ENCODE results near the gene COX5A.
A peak's percentile ranks its signal among the peaks of the same experiment; 100 is the strongest.

Gene COX5A

DNA sequence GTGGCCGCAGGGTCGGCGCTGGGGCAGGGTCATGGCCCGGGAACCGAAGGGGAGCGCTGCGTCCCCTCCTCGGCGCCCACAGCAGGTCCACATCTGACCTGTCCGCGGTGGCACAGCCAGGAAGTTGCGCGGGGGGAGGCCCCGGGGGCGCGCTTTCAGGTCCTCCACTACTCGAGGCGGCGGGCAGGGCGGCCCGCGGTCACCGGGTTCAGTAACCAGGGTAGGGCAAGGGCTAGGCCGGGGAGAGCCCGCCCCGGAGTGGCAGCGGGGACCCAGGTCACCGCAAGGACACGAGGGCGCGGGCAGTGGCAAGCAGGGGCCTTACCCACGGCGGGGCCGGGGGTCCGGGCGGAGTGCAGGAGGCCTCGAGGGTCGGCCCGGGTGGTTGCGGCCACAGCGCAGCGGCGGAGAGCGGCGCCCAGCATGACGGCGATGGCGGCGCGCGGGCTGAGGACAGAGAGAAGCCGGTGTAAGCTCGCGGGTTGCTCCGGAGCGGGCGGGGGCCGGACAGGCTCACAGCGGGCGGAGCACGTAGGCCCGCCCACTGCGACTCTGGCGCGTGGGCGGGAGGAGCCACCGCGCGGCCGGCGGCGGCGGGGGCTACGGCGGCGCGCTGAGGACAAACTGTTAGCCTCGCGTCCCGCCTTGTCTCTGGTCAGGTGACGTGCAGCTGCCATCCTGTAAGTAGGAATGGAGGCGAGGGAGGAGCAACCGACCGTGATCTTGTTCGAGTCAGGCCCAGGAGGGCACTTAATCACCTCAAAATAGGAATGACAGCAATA lies at the start of gene COX5A:
Gene COX5A (minus strand): TSS at position 484 of the 782 bp plus-strand sequence. CDS start 59 bp downstream, at position 425.
- peak; percentile 64 for DNase-seq

DNA sequence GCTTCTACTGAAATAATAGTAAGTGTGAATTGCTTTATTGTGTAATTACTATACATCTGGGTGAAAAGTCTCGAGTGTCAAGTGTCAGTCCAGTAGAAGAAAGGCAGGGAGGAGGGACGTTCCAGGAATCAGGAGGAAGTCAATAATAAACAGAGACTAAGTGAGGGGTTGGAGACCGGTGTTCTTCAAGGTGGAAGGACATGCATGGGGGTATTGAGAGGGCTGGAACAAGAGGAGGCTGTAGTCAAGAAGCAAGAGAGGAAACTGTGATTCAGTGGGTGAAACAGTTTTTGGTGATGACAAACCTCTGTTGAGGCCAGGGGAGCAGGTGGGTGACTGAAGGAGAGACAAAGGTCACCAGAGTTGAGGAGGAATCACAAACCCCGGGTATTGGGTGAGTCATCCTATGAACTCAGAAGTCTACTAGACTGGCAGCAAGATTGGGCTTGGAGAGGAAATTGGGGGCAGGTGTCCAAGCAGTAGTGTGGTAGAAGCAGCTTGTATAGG lies 45.9 kb upstream of the COX5A start:
- DNase-seq, result no peak

DNA sequence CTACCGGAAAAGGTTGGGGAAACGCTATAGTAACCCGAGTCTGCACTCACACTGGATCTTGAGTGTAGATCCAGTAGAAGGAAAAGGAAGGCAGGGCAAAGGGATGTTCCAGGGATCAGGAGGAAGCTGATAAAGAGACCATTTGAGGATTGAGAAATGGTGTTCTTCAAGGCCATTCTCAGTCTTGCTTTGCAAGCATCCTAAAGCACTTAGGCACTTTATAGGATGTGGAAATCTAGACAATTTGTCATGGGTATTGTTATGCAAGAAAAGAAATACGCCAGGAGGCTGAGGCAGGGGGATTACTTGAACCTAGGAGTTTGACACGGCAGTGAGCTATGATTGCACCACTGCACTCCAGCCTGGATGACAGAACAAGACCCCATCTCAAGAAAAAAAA lies 44.3 kb upstream of the COX5A start:
- DNase-seq, result no peak

DNA sequence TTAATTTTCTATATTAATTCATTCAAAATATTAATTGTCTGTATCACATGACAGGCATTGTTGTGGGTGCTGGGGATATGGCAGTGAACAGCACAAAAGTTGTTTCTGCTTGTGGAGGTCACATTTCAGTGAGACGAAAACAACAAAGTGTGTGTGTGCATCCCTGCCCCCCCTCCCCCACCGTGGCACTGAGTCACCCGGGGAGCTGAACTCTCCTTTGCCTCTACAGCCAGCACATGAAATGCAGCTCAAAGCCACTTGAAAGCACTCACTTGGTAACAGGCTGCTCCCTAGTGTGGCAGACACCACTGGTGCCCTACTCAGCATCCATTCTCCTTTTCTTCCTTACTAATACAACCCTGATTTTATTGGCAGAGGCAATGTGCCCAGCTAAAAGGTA lies 40.6 kb upstream of the COX5A start:
- no peak for DNase-seq

DNA sequence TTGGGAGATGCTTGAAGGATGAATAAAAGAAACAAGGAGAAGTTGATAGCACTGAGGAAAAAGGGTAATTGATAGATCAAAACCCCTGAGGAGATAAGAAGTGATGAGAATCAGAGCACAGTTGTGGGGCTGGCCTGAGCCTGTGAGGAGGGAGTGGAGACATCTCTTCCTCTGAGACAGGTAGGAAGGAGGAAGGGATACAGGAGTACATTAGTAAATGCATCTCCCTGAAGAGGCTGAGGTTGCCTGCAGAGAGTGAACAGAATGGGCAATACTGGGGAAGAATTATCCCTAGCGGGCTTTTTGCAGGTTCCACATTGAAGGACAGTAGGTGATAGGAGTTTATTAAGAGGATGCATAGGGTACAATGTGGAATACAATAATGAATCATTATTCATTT lies 40.2 kb upstream of the COX5A start:
- DNase-seq, result no peak

DNA sequence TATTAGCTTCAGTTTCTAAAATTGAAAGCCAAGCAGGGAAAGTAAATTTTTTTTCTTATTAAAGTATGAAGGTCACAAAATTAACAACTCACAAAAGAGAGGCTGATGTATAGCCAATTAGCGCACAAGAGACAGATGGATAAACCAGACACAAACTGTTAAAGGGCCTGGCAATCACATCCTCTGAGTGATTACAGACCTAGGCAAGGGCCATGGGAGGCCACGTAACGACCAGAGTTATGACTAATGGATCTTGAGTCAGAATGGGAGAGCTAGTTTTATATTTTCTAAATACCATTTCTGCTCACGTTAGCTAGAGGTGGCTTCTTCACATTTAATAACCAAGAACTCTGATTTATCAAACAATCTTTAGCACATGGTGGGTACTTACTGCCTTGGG lies 39.7 kb upstream of the COX5A start:
- no peak for DNase-seq

DNA sequence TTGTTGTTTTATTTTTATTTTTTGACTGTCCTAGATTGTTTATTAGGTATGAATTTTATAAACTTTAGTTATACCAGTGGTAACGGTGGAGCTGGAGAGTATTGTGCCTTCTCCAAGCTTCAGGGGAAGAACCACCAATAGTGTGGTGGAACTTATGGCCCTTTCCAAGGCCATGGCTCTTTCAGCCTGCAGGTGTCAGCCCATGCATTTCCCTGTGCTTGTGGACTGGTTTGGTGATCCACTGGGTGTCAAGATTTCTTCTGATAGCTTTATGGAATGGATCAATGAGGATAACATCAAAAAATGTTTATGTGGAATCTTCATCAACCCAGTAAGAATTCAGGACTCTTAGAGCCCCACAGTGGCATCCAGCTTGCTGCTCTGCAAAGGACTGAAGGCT lies 38.3 kb upstream of the COX5A start:
- no peak for DNase-seq

DNA sequence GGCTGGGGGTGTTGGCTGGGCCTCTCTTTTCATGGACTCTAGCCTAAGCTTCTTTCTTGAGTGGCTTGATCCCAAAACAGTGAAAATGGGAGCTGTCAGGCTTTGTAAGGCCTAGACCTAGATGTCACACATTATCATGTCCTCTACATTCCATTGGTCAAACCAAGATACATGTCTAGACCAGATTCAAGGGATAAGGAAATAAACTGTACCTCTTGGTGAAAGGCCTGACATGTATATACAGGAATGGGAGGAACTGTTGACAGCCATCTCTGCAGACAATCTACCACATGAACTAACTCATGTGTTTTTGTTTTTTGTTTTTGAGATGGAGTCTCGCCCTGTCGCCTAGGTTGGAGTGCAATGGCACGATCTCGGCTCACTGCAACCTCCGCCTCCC lies 29.8 kb upstream of the COX5A start:
- no peak for DNase-seq

DNA sequence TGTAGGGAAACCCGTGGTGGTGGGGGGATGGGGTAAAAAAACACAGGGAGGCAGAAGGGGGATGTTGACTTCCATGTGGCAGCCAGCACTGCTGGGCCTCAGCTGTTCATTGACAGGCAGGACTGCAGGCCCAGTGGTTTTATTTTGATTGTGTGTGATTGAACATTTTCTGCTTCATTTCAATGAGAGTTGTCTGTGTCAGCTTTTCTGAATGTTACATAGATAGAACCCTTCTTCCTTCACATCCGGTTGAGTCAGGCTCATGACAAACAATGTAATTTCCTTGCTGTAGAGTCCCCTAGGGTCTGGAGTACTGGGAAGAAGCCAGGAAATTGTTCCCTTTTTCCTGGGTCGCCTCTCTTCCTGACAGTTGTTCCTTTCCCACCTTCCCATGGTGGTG lies 26.9 kb upstream of the COX5A start:
- DNase-seq, result no peak

DNA sequence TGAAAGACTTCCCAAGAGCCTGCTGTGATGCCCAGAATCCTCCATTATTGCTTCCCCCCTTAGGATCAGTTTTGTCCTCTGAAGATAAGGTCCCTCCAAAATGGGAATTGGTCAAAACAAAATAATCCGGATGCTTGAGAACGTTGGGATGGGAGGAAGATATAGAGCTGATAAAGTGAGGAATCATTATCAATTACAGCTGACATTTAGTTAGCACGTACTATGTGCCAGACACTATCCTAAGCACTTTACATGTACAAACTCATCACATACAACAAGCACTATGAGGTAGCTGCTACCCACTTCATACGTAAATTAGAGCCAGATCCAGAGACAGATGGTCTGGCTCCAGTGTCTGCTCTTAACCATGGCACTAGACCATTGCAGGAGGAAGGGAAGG lies 25.3 kb upstream of the COX5A start:
- no peak for DNase-seq

DNA sequence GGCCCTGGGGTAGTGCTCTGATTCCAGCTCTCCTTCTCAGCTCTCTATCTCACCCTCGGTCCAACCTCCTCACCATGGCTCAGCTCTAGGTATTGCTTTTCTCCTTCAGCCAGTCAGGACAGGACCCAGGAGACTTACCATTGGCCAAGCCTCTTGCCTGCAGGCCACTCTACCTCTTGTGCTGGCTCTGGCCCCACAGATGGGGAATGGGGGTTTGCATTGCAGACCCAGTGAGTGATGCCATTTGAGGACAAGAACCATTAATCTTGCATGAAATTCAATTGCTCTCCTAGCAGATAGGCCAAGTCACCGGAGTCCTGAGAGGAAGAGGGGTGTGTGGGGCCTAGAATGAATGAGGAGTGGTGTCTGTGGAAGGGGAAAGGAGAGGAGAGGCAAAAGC lies 24.8 kb upstream of the COX5A start:
- DNase-seq, result no peak

DNA sequence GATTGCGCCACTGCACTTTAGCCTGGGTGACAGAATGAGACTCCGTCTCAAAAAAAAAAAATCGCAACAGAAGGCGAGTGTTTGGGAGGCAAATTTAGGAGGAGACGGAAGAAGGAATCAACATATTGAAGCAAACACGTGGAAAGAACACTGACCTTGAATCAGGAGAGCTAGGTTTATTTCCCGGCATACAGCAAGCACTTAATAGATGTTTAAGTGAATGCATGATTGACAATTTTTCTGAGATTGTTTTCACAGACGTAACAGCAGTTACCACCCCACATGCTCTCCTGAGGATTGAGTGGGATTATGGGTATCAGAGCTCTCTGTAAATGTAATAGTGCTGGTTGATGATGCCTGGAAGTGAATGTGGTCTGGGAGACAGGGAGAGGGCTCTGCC lies 24.3 kb upstream of the COX5A start:
- DNase-seq, result no peak

DNA sequence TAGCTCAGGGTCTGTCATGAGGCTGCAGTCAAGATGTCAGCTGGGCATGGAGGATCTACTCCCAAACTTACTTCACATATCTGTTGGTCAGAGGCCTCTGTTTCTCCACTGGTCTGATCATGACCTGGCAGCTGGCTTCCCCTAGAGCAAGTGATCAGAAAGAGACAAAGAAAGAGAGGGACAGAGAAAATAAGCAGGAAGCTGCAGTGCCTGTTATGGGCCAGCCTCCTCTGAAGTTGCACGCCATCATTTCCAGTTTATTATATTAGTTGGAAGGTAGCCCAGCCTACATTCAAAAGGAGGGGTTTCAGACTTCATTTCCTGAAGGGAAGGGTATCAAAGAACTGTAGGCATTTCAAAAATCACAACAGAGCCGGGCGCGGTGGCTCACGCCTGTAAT lies 23.7 kb upstream of the COX5A start:
- no peak for DNase-seq

DNA sequence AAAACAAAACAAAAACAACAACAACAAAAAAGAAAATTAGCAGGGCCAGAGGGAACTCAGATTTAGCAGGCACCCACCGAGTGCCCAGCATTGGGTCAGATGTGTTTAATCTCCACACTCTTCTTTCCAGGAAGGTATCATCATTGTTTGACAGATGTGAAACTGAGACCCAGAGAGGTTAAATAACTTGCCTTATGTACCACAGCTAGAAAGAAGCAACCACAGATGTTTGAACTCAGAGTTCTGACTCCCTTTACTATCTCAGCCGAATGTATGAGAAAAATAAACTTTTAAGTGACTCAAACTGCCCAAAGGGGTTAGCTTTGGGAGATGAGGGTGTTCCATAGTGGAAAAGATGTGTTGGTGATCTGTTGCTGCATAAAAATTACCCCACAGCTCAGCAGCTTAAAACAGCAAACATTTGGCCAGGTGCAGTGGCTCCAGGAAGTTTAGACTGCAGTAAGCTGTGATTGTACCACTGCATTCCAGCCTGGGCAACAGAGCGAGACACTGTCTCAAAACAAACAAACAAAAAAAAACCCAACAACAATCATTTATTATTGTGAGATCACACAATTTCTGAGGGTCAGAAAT lies 23.2 kb upstream of the COX5A start:
- DNase-seq, result no peak

DNA sequence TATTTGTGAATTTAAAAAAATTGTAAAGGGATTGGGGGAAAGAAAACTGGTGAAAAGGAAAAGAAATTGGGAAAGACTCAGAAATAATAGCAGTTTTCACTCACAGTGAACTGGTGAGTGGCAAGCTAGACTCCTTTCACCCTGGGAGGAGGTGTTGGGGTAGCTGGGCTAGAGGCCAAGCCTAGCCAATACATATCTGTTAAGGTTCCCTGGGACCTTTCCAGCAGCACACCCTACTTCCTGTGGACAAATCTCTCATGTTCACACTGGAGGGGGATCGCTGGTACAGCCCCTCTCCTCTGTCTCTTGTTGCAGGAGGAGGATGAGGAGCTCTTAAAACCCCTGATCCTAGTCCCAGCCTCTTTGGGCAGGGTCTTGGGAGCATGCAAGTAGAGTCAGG lies 22.4 kb upstream of the COX5A start:
- DNase-seq, result no peak

DNA sequence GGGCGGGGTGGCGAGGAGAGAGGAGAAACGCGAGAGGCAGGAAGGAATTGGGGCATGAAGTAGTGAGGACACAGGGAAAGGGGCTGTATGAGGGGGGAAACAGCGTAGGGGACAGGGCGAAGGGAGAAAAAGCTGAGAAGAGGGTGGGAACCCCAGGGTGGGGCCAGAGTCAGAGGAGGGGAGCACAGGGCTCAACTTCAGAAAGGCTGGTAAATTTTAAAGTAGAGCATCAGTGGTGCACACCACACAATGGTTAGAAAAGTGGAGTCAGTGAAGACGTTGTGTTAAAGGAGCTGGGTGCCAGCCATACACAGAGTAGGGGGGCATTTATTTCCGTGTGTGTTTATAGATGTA lies 21.7 kb upstream of the COX5A start:
- DNase-seq, result no peak

DNA sequence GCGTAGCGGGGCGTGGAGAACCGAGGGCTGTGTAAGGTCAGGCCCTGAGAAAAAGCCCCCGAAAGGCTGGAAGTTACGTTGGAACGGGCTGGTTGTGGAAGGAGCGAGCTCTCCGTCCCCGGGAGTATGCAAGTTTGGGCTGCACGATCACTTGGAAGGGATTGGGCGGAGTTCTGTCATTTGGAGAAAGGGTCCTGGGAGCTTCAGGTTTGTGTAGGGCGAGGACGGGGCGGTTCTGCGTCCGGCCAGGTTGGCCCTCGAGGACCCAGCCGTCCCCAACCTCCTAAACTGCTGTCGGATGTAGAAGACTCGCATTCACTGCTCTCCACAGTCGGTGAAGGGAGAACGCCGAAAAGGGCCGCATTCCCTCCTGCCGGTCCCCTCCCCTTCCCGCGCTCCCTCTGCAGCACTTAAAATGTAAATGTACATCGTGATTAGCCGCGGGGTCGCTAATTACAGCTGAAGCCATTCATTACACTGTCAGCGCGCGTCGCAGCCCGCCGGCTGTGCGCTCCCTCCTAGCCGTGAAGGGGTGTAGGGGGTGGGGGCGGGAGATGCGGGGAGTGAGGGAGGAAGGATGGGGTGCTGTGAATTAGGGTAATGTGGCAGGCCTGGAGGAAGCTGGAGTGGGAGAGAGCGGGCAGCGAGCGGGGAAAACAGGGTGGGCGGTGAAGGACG lies 21.2 kb upstream of the COX5A start:
- no peak for DNase-seq

DNA sequence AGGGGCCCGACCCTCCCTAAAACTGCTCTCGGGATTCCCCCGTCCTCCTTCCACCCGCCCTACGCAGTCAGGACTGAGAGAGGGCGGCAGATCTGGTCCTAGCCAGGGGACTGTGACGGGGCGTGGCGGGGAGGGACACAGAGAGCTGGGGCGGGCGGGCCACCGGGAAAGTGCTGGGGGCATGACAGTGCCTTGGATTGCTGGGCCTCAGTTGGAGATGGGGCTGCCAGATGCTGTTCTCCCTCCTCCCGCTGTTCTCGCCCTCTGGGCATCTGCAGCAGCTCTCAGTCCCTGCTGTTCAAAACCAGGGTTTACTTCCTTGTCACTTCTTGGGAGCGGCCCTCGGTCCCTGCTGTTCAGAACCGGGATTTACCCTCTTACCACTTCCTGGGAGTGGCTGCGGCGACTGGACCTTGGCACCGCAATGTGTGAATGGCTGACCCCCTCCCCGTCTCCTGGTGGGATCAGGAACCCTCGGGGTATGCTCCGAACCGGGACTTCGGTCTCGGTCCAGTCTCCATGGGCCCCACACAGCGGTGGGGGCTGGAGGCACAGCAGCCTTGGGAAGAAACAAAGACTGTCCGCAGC lies 20.5 kb upstream of the COX5A start:
- DNase-seq, result peak; percentile 89

DNA sequence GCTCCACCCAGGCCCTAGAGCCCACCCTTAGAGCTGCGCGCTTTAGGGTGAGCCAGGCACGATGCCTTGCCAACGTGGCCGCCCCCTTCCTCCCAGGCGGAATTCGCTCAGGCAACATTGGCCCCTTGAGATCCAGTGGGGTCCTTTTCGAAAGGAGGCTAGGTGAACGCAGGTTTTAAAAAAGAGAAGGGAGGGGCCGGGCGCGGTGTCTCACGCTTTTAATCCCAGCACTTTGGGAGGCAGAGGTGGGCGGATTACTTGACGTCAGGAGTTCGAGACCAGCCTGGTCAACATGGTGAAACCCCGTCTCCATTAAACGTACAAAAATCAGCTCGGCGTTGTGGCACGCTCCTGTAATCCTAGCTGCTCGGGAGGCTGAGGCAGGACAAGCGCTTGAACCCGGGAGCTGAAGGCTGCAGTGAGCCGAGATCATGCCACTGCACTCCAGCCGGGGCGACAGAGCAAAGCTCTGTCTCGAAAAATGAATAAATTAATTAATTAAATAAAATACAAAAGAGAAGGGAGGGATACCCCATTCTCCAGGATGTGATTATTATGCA lies 19.7 kb upstream of the COX5A start:
- DNase-seq, result no peak

DNA sequence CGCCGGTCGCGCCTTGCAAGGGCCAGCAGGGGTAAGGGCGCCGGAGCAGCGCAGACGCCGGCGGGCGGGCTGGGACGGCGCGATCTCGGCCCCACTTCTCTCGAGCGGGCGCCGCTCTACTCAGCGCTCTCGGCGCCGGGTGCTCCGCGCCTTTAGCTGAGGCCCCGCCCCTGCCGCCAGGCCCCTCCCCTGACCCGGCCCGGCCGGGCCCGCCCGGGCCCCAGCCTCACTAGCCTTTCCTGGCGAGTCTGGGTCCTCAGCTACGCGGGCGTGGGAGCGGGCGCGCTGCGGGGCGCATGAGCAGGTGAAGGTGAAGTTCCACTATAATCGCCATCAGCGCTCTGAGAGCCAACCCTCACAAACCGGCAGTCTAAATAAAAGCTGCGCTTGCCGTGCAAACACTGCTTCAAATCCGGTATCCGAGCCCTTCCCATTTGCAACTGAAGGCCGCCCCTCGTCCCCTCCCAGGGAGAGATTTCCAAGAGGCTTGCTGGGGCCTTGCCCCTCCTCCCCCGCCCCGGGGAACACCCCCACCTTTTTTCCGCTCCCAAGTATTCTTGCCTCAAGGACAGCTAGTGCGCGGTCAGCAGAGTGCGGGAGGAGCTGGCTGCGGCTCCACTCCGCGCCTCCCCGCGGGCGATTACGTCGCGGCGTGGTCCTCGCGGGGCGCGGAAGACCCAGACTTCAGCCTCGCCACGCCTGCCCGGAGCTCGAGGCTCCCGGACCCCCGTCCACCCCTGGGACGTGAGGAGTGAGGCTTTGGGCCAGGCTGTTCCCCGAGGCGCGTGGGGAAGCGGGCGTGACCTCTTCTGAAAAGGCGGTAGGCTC lies 19.0 kb upstream of the COX5A start, which contains the start of gene RPP25:
Gene RPP25 (minus strand): TSS at position 125 of the 828 bp plus-strand sequence. CDS start 189 bp downstream, outside the sequence.
- peak; percentile 51 for DNase-seq

DNA sequence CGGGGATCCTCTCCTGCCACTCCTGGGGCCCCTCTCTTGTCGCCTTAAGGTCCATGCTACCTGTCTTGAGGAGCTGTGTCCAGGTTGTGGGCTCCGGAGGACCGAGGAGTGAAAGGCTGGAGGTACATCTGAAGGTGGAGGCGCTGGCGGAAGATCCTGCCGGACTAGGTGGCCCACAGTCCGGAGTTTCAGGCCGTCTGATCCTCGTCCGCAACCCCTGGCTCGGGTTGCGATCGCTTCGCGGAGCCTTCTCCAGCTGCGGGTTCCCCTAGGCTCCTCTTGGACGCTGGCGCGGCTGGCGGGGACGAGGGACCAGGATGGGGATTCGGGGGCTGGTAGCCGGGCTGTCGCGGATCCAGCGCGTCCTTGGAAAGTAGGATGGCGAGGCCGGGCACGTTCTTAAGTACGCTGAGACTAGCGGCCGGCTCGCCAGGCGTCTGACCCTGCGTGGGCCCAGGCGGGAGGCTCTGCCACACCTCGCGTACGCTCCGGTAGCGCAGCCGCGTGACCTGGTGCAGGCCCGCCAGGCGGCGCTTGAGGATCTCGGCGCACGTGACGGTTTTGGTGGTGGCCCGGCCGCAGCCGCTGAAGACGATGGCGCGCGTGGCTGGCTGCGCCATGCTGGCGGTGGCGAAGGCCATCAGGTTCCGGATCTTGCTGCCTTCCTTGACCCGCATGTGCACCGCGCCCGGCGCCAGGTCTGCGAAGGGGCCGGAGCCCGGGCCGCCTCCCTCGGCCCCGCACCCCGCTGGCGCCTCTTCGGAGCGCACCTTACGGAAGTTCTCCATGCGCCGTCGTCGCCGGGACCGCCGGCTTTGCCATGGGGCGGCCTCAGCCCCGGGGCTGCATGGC lies 18.1 kb upstream of the COX5A start:
- DNase-seq, result no peak
